Transverse colon (tissue), 4 donors: ENCODE data around the gene HSFX4.

Experiments used
- POLR2AphosphoS5 ChIP-seq, 3 donors: sonication (generic); formaldehyde crosslinking; IDR thresholded peaks; one replicate each; pipeline ENCODE4 v1.6.1; 2016; ENCODE audit warnings: antibody characterized with exemption in 3 of 3
- TF ChIP-seq, protein P1 (sequence below), 5 experiments: fragments of 200-600 bp in 3 of 5; fragments of 450-650 bp in 2 of 5; sonication (generic) in 3 of 5; IDR thresholded peaks; 1 replicate in 2 of 5; 2 replicates in 3 of 5; pipeline ENCODE4 v1.5.1; 2016 to 2017; ENCODE audit warnings: antibody characterized with exemption in 5 of 5, inconsistent platforms in 3 of 5, mild to moderate bottlenecking in 2 of 5, moderate library complexity in 1 of 5

DNA sequence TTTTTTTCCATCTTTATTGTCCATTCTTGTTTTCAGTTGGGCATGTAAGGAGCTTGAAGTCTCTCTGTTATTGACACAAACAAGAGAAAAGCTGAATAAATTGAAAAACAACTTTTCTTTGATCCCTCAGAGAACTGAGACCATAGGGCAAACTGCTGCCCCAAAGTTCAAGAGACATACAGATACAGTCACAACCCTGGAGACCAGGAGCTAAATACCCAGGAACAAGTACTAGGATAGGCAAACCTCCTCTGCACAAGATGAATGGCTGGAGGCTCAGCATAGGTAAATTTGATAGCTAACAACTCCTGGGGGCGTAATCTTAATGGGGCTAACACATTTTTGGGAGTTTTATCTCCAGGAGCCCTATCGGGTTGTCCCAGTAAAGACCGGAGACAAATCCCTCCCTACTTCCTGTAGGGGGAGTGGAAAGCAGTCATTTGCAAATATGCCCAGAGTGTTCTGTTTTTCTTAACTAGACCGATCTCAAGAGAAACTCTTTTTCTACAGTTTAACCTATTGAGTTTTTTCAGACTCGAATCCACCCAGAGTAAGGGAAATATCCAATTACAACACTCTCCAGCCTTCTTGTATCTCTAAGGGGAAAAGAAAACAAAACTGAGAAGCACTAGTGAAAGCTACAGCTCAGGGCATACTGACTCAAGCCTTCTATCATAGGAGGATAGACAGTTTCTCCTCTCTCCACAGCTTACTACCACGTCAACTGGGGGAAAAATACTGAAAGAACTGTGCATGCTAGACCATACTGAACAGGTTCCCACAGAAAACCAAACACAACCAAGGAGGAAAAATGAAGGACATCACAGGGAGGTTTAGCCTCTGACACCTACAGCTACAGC, 25.3 kb upstream of the HSFX4 start:
- TF ChIP-seq, protein P1, sequence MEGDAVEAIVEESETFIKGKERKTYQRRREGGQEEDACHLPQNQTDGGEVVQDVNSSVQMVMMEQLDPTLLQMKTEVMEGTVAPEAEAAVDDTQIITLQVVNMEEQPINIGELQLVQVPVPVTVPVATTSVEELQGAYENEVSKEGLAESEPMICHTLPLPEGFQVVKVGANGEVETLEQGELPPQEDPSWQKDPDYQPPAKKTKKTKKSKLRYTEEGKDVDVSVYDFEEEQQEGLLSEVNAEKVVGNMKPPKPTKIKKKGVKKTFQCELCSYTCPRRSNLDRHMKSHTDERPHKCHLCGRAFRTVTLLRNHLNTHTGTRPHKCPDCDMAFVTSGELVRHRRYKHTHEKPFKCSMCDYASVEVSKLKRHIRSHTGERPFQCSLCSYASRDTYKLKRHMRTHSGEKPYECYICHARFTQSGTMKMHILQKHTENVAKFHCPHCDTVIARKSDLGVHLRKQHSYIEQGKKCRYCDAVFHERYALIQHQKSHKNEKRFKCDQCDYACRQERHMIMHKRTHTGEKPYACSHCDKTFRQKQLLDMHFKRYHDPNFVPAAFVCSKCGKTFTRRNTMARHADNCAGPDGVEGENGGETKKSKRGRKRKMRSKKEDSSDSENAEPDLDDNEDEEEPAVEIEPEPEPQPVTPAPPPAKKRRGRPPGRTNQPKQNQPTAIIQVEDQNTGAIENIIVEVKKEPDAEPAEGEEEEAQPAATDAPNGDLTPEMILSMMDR (IDR thresholded peaks at IDR 0.05): no peak
- no peak for TF ChIP-seq POLR2AphosphoS5 (IDR thresholded peaks at IDR 0.05)
